Measurements from ENCODE around the gene GRK2.

Gene GRK2

GRCh38 chr11:67255353-67255752, 10.9 kb upstream of the GRK2 start:
- DNase-seq = no peak

- no peak for DNase-seq
These were observed 10.4 kb upstream of the GRK2 start for GRCh38 chr11:67255864-67256263.

GRCh38 chr11:67256477-67257135, 9.7 kb upstream of the GRK2 start:
- DNase-seq = no peak

GRCh38 chr11:67260406-67260805, 5.9 kb upstream of the GRK2 start:
- no peak for DNase-seq

- DNase-seq = peak; percentile 32
These were observed 5.2 kb upstream of the GRK2 start for GRCh38 chr11:67260885-67261639.

GRCh38 chr11:67261640-67261945, 4.7 kb upstream of the GRK2 start:
- peak; percentile 13 for DNase-seq

GRCh38 chr11:67261946-67262681, 4.2 kb upstream of the GRK2 start:
- no peak for DNase-seq

- DNase-seq = peak; percentile 72
These were observed 3.3 kb upstream of the GRK2 start for GRCh38 chr11:67262731-67263675.

- DNase-seq = no peak
These were observed 2.0 kb upstream of the GRK2 start for GRCh38 chr11:67264260-67264659.

GRCh38 chr11:67264877-67265632, 1.2 kb upstream of the GRK2 start:
- peak; percentile 14 for DNase-seq

GRCh38 chr11:67265633-67266448, 432 bp upstream of the GRK2 start:
- peak; percentile 82 for DNase-seq

- DNase-seq = no peak
These were observed 1.2 kb downstream of the GRK2 start for GRCh38 chr11:67267188-67268080.

- no peak for DNase-seq
These were observed 2.0 kb downstream of the GRK2 start for GRCh38 chr11:67268081-67268961.

- no peak for DNase-seq
These were observed 2.6 kb downstream of the GRK2 start for GRCh38 chr11:67268962-67269268.

- no peak for DNase-seq
These were observed 3.4 kb downstream of the GRK2 start for GRCh38 chr11:67269401-67270255.

- peak; percentile 17 for DNase-seq
These were observed 4.3 kb downstream of the GRK2 start for GRCh38 chr11:67270256-67271204.

GRCh38 chr11:67271205-67271540, 4.9 kb downstream of the GRK2 start:
- no peak for DNase-seq

Measured in activated CD8-positive, alpha-beta memory T cell treated with anti-CD3 and anti-CD28 coated beads, Interleukin-2, amount 50 U/mL, for 4 hours (primary cell).